HG03439 (cell line): ENCODE measurements around the gene SMPX.

Experiments used
- ATAC-seq: cut with Tn5 transposase; IDR thresholded peaks from one replicate; pipeline ENCODE4 v1.9.1; 2021; ENCODE audit warnings: mild to moderate bottlenecking, moderate library complexity; ENCODE audit not compliant: unreplicated experiment

Gene SMPX

DNA sequence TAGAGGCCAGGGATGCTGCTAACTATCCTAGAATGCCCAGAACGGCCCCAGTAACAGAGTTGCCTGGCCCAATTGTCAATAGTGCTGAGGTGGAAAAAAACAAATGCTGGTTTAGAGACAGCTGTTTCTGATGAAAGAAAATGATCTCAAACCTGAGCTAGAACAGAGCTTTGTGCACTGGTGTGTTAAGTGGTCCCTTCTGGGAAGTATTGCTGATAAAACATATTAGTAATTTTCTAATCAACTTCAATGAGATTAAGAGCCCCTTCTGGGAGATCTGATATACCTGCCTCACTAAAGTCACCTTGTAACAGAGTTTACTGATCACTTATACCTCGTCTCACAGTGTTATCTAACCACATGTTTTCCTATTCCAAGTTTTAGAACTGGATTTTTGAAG, 42.1 kb downstream of the SMPX start:
- ATAC-seq = no peak

DNA sequence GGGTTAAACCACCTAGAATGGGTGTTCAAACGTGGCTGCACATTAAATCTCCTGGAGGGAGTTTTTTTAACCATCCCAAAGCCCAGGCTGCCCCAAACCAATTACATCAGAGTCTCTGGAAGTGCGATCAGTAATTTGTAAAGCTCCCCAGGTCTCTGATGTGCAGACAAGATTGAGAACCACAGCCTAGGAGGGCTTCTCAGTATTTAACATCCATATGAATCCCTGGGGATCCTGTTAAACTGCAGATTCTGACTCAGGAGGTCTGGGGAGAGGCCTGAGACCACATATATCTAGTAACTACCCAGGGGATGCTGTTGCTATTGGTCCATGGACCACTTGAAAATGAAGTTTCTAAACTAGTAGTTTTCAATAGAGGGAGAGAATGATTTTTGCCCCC, 42.6 kb downstream of the SMPX start:
- ATAC-seq = no peak

- no peak for ATAC-seq
These were observed 46.1 kb downstream of the SMPX start for GRCh38 chrX:21711848-21712197.

DNA sequence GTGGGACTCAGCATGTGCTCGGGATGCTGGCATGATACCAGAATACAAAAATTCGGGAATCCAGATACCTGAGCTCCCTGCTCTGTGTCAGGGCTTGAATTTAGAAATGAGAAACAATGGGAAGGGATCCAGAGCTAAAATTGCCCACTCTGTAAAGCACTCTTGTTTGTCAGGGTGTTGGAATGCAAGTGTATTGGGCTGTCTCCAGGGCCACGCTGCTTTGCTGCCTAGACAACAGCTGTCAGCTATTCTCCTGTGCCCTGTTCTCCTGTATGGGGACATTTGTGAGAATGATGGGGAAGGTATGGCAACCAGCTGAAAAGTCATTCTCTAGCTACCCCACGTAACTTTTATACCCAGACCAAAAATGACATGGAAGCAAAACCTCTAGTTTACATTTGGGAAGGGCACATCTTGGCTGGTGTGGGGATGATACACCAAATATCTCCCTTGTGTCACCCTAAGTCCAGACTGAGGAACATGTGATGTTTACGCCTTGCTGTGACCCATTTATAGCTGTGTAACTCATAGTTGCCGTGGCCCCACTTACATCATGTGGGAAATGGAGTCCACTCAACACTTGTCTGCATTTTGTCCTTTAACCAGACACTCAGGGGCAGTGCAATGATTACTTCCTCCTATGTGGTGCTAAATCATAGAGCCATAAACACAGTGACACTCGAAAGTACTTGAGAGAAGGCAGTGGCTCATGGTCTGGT, 46.6 kb downstream of the SMPX start:
- ATAC-seq = no peak

DNA sequence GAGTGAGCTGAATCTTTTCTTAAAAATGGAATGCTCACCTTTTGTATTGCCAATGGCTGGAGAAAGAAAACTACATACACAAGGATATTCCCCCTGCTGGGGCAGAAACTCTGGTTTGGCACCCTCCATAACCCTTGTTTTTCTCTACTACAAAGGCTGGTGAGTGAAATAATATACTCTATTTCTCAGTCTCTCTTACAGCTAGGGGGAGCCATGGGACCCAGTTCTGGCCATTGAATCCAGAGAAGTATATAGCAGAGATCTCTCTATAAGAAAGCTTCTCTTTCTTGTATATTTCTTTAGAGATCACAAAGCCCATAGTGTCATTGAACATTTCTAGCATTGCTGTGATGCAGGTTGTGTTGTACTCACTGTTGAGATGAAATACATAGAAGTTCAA, 49.8 kb downstream of the SMPX start:
- ATAC-seq = no peak

GRCh38 chrX:21705225-21705624, 52.7 kb downstream of the SMPX start:
- no peak for ATAC-seq

GRCh38 chrX:21702725-21703124, 55.2 kb downstream of the SMPX start:
- no peak for ATAC-seq

GRCh38 chrX:21700967-21701366, 56.9 kb downstream of the SMPX start:
- ATAC-seq = no peak

DNA sequence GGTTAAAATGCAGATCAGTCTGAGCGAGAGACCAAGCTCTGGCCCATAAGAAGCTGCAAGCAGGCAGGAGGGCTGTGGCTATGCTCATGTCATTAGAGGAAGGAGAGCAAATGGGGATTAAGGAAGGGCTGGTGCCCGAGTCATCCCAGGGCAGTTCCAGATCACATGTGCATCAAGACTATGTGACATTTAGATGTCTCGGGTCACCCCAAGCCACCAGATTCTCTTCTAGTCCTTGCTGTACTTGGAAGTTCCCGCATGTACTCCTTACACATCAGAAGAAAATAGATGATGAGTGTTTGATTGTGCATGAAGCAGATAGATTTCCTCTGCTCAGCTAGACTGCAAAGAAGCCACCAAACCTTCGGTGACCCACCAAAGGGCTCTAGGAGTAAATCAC, 57.6 kb downstream of the SMPX start:
- ATAC-seq = no peak

- no peak for ATAC-seq
These were observed 58.8 kb downstream of the SMPX start for GRCh38 chrX:21699136-21699535.

- no peak for ATAC-seq
These were observed 59.6 kb downstream of the SMPX start for GRCh38 chrX:21698272-21698671.

DNA sequence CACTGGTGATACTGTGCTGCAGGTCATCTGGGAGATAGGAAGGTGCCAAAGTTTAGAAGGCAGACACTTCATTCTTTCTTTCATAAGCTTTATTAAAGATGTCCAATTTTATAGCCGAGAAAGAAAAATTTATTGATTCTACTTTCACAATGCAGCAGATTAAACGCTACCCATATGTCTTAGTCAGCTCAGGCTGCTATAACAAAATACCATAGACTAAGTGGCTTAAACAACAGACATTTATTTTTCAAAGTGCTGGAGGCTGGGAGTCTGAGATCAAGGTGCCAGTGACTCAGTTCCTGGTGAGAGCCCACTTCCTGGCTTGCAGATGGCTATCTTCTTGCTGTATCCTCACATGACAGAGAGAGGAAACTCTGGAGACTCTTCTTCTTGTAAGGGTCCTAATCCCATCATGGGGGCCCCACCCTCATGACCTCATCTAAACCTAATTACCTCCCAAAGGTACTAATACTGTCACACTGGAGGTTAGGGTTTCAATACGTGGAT, 66.4 kb downstream of the SMPX start:
- no peak for ATAC-seq

DNA sequence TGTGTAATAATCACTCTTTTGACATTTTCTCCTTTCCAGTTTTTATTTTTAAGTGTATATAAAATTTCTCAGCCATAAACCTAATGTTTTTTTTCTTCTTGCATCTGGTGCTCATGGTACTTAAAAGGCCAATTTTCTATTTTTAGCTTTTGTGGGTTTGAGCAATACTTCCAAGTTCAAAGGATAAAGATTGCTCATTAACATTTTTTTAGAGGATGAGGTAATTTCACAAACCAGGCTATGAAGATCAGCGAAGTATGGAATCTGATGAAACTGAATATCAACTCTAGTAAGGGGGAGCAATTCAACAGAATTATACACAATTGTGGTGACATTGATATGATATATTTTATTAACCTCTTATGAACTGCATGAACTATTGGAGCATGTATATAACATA, 74.0 kb downstream of the SMPX start:
- ATAC-seq = no peak

GRCh38 chrX:21678048-21678612, 79.8 kb downstream of the SMPX start:
- no peak for ATAC-seq

DNA sequence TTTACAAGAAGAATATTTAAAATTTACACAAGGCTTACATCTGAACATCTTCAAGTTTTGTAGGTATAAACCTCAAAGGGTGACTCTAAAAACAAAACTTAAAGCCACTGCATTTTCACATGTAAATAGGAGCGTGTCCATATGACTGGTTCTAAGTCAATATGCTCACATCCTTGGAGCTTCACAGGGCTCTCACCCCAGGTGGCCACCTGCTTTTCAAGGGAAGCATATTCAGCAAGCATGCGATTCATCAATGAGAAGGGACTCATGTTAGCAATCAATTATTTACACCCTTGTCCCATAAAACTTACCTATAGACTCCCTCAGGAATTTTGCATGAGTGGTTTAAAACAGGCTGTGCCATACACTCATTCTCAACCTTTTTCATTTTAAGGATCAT, 82.0 kb downstream of the SMPX start:
- ATAC-seq = no peak

- no peak for ATAC-seq
These were observed 83.3 kb downstream of the SMPX start for GRCh38 chrX:21674430-21675186.

GRCh38 chrX:21666679-21667078, 91.2 kb downstream of the SMPX start:
- no peak for ATAC-seq

GRCh38 chrX:21666252-21666651, 91.7 kb downstream of the SMPX start:
- ATAC-seq = no peak

- no peak for ATAC-seq
These were observed 95.2 kb downstream of the SMPX start for GRCh38 chrX:21662761-21663160.

- no peak for ATAC-seq
These were observed 96.6 kb downstream of the SMPX start for GRCh38 chrX:21661316-21661715.

DNA sequence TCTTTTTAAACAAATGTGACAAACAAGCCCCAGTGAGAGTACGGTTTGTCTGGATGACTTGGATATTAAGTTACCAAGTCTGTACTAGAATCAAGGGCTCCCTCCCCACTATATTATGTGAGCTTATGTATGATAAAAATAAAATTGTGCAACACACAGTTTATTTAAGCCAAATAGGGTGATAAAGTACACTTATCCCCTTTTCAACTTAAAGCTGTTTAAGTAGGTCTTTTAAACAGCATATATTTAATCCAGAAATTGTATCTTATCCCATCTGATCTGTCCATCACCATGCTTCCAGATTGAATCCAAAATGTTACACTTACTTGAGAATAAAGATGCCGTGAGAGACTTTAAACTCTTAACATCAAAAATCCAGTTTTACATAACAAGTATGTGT, 97.8 kb downstream of the SMPX start:
- no peak for ATAC-seq

DNA sequence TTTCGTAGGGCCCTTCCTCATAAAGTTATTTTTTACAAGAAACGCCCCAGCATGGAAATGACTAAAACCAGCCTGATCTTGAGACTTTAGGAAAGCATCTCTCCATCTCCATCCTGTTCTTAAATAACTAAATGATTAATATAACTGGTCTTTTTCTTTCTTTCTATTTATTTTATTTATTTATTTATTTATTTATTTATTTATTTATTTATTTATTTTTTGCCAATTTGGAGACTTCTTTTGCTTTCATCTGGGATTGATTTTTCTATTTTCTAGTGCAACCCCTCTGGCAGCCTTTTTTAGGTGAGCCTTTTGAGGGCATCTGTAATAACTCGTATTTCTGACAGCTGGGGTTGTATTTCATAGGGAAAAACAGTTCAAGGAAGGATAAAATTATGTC, 98.6 kb downstream of the SMPX start:
- no peak for ATAC-seq
